HFF-Myc (cell line): ENCODE results near the gene FRMPD1.

ENCODE experiments used
- DNase-seq: peaks from one replicate; pipeline ENCODE4 v3.0.0-alpha.2; 2011; ENCODE audit warnings: low read depth; ENCODE audit errors: extremely low read depth
- H3K4me3 ChIP-seq: replicated peaks from 2 replicates; pipeline ENCODE4 v1.5.1; 2011; ENCODE audit warnings: low read depth, mild to moderate bottlenecking, control low read depth, low read length
- CTCF ChIP-seq: IDR thresholded peaks from 2 replicates; pipeline ENCODE4 v1.5.1; 2012; ENCODE audit warnings: mild to moderate bottlenecking, low read depth, low read length, control low read depth; ENCODE audit errors: missing control alignments

The FRMPD1 gene

DNA sequence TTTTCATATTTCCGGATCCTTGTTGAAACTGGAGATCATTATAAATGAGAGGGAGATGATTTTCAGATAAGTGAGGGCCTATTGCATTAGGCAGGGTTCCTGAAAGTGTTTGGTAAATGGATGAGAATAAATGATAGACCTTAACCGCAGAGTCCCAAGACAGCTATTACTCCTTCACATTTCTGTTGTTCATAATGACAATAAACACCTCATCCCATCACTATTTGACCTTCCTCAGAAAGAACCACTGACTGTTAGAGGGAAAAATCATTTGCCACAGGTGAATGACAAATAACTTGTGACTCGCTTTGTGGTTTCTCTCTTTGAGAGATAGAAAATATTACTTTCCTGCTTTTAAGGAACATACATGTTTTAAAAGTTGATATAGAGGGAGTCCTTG is 55.5 kb downstream of the FRMPD1 start:
- no peak overlapping the region for H3K4me3 ChIP-seq
- no peak for TF ChIP-seq CTCF
- no peak for DNase-seq

- H3K4me3 ChIP-seq = no peak overlapping the region
- DNase-seq = no peak
- no peak for TF ChIP-seq CTCF
Observed at GRCh38 chr9:37707748-37708147, 57.0 kb downstream of the FRMPD1 start.

DNA sequence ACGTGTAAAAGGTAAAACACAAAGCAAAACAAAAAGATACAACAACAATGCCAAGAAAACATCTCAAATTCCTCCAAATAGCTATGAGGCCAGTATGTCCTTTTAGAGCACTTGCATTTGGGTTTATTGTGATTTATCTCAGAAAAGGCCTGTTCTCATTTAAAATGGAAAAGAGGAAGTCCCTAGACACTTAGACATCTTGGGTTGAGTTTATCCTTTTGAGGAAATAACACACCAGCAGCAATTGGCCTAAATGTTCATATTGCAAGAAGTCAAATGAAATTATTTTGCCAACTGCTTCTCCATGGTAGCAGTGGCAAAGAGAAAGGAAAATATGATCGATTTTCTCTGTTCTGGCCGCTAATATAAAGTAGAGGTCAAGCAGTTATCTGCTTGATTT is 59.3 kb downstream of the FRMPD1 start:
- H3K4me3 ChIP-seq = no peak overlapping the region
- TF ChIP-seq CTCF = no peak
- no peak for DNase-seq

DNA sequence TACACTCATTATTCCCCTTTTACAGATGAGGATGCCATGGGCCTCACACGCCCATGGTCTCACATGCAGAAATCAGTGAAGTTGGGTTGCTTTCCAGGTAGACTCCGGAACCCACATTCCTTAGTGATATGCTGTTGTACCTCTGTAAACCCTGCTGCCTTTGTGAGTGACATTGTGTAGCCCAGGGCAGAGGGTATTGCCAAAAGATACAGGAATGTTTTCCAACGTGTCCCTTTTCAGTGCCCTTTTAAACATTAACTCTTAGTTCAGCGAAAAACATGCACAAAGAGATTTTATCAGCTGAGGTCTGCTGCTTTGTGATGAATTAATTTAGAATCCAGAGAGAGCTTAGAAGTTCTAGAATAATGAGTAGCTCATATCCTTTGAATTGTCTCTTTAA is 64.5 kb downstream of the FRMPD1 start:
- DNase-seq = no peak
- H3K4me3 ChIP-seq = no peak overlapping the region
- TF ChIP-seq CTCF = no peak

DNA sequence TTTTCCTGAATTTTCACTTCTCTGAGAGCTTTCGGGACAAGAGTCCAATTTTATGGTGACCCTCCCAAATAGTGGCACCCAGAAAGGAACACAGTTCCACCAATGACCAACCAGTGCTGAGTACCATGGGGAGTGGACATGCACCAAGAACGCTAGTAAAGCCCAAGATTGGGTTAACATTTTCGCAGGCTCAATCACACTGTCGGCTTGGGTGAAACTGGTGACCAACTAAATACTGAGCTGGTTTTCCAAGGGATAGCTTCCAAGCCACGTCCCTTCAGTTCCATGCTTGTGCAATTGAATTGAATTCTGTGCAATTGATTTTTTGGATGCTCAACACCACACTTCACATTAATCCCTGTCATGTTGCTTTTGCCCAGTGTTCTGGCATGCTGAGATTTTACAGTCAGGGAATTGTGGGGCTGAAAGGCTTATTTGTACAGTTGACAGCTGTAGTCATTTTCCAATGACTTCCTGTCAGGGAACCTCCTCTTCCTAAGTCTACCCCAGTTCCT is 65.3 kb downstream of the FRMPD1 start:
- TF ChIP-seq CTCF = no peak
- DNase-seq = no peak
- no peak overlapping the region for H3K4me3 ChIP-seq

DNA sequence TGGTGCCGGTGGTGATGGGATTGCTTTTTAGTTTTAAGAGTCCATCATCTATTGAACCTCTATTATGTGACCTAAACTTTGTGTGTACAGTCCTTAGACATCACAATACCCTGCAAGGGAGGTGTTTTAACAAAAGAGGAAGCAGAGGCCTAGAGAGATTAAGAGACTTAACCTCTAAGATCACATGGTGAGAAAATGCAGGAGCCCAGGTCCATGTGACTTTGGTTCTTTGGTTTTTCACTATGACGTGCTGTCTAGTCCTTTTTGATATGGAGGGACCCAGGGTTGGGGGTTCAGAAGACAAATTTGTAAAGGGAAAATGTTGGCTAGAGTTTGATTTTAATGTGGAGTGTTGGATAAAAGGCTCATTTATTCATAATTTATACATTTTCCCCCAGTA is 68.8 kb downstream of the FRMPD1 start:
- H3K4me3 ChIP-seq = no peak overlapping the region

More for the DNA sequence above, 68.8 kb downstream of the FRMPD1 start:
- no peak for DNase-seq
- no peak for TF ChIP-seq CTCF
